Skeletal muscle tissue (tissue), 4 donors: ENCODE measurements around the gene SMC1B. TPM values are rescaled to one million over a fixed set of nuclear protein-coding genes. Genes with fewer than 3 reads are reported as not detected.
A peak's percentile ranks its signal among the peaks of the same experiment; 100 is the strongest.

Experiments
- H3K27ac ChIP-seq: one replicate; pipeline ENCODE4 v1.7.0; 2013; ENCODE audit warnings: mild to moderate bottlenecking, low read depth, low read length, inconsistent platforms
- H3K27me3 ChIP-seq, 3 donors: one replicate each; pipeline ENCODE4 v1.7.0; 2013; ENCODE audit warnings: low read length in 3 of 3; ENCODE audit not compliant: control insufficient read depth in 3 of 3, insufficient read depth in 3 of 3
- H3K36me3 ChIP-seq, 3 donors: one replicate each; pipeline ENCODE4 v1.7.0; 2013; ENCODE audit warnings: low read length in 3 of 3; ENCODE audit not compliant: control insufficient read depth in 3 of 3, insufficient read depth in 3 of 3
- H3K4me1 ChIP-seq, 3 donors: one replicate each; pipeline ENCODE4 v1.7.0; 2013; ENCODE audit warnings: low read length in 3 of 3, mild to moderate bottlenecking in 3 of 3; ENCODE audit not compliant: control insufficient read depth in 3 of 3, insufficient read depth in 3 of 3
- H3K4me3 ChIP-seq, 3 donors: one replicate each; pipeline ENCODE4 v1.7.0; 2013; ENCODE audit warnings: low read length in 3 of 3
- H3K9ac ChIP-seq, 3 donors: one replicate each; pipeline ENCODE4 v1.7.0; 2013; ENCODE audit warnings: low read length in 3 of 3, mild to moderate bottlenecking in 3 of 3, moderate library complexity in 2 of 3, low read depth in 1 of 3
- H3K9me3 ChIP-seq, 3 donors: one replicate each; pipeline ENCODE4 v1.7.0; 2013; ENCODE audit warnings: low read length in 3 of 3; ENCODE audit not compliant: control insufficient read depth in 3 of 3
- total RNA-seq: library from RNA; depleted of rRNA; stranded (reverse); fragments of >200 nt; gene quantifications from one replicate; pipeline ENCODE4 v1.2.3, GENCODE V29; 2014
- donor health status: Osteomylitis.

The SMC1B gene, protein sequence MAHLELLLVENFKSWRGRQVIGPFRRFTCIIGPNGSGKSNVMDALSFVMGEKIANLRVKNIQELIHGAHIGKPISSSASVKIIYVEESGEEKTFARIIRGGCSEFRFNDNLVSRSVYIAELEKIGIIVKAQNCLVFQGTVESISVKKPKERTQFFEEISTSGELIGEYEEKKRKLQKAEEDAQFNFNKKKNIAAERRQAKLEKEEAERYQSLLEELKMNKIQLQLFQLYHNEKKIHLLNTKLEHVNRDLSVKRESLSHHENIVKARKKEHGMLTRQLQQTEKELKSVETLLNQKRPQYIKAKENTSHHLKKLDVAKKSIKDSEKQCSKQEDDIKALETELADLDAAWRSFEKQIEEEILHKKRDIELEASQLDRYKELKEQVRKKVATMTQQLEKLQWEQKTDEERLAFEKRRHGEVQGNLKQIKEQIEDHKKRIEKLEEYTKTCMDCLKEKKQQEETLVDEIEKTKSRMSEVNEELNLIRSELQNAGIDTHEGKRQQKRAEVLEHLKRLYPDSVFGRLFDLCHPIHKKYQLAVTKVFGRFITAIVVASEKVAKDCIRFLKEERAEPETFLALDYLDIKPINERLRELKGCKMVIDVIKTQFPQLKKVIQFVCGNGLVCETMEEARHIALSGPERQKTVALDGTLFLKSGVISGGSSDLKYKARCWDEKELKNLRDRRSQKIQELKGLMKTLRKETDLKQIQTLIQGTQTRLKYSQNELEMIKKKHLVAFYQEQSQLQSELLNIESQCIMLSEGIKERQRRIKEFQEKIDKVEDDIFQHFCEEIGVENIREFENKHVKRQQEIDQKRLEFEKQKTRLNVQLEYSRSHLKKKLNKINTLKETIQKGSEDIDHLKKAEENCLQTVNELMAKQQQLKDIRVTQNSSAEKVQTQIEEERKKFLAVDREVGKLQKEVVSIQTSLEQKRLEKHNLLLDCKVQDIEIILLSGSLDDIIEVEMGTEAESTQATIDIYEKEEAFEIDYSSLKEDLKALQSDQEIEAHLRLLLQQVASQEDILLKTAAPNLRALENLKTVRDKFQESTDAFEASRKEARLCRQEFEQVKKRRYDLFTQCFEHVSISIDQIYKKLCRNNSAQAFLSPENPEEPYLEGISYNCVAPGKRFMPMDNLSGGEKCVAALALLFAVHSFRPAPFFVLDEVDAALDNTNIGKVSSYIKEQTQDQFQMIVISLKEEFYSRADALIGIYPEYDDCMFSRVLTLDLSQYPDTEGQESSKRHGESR
- total RNA-seq: under 0.01 TPM

DNA sequence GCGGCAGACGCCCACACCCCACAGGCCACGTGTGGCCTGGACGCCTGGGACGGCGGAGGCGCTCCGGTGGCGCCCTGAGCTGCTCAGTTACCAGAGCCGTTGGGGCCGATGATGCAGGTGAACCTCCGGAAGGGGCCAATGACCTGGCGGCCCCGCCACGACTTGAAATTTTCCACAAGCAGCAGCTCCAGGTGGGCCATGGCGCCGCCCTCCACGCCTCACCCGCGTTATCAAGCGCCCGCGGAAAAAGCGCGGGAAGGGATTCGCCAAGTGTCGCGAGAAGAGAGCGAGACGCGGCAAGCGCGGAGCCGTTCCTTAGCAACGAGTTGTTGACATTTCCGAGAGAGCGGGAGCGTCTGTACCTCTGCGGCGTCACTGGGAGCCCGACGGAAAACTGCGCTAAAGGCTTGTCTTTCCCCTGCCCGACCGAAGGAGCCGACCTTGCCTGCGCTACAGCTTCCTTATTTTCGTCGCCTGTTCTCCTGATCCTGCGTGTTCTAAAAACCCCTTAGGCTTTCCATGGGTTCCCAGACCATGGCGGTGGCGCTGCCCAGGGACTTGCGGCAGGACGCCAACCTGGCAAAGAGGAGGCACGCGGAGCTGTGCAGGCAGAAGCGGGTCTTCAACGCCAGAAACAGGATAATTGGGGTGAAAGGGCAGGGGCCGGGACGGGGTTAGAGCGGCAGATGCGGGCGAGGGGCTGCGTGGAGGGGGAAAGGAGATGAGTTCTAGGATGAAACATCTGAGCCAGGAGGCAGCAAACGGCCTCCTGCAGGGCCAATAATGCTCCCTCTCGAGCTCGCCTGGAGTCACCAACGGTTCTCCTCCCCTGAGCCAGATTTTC is at the start of gene SMC1B, which contains the start of gene RIBC2:
TSS of gene SMC1B (minus strand) at position 232 of the 844 bp plus-strand sequence. CDS start at position 200, 32 bp downstream.
TSS of gene RIBC2 (plus strand) at position 326 of the 844 bp plus-strand sequence. CDS start at position 520, 194 bp downstream.
- Histone ChIP-seq H3K36me3 (no peaks in the 10 kb centered on the region), H3K9ac (peak within 1 kb of the TSS; percentile 45 to 64 (median 51)), H3K27me3 (peaks cover 0 to 10% (median 5%) of the 10 kb centered on the region in 3 donors), H3K27ac (no peak within 1 kb of the TSS), H3K9me3 (no peaks in the 10 kb centered on the region), H3K4me1 (peaks cover 8 to 11% (median 9%) of the 10 kb centered on the region in 3 donors), H3K4me3 (peak within 1 kb of the TSS; percentile 66 to 78 (median 75))

DNA sequence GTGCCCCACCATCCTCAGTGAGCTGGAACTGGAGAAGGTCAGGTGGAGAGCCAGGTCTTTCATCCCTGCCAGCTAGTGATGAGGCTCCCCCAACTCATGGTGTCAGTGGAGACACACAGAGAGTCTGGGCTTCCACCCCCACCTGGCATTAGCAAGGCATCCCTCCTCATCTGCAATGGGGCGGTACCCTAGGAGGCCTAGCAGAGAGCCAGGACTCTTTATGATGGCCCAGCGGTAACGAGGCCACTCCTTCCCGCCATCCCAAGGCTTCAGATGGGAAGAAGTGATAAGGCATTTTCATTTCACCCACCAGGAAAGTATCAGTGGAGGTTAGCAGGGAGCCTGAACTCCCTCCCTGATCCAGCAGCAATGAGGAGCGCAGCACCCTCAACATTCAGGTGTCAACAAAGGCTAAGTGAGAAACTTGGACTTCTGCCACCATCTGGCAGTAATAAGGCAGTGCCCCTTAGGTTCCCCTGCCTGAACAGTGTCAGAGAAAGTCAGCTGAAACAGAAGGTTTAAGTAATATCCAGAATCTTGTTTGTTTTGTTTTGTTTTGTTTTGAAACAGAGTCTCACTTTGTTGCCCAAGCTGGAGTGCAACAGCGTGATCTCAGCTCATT is 48.7 kb upstream of the SMC1B start:
- Histone ChIP-seq H3K27me3 (peaks cover 0 to 6% (median 3%) of the 10 kb centered on the region in 3 donors), H3K9me3 (no peaks in the 10 kb centered on the region), H3K4me3 (no peak overlapping the region), H3K36me3 (no peaks in the 10 kb centered on the region), H3K27ac (no peak overlapping the region), H3K4me1 (no peaks in the 10 kb centered on the region), H3K9ac (no peak overlapping the region)

DNA sequence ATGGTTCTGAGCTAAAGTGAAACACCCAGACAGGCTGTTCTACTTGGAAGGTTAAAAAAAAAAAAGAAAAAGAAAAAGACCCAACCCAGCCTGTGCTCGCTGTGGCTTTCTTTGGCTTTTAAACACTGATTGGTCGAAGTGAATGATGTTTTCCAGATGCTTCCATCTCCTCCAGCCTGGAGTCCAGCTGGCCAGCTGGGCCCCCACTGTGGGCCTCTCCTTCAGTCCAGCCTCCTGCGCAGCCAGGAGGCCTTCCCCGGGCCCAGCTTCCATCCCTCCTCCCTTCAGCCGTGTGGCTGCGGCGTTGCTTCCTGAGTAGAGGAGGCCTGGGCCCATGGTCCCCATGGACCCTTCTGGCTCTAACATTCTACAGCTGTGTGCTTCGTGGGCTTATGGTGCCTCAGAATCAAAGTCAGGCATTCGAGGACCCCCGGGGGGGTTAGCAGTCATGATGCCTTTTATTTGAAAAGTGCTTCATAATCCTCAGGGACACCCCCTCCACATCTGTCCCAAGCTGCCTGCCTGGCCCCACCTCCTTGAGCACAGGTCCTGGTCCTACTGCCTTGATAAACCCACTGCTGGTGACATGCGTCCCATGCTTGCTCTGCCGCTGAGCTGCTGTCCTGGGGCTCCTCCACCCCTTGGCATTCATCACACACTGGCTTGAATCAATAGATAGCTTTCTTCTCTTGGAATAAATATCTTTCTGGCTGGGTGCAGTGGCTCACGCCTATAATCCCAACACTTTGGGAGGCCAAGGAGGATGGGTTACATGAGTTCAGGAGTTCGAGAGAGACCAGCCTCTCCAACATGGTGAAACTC is 47.1 kb upstream of the SMC1B start:
- Histone ChIP-seq H3K4me1 (no peaks in the 10 kb centered on the region), H3K27ac (no peak overlapping the region), H3K36me3 (no peaks in the 10 kb centered on the region)

DNA sequence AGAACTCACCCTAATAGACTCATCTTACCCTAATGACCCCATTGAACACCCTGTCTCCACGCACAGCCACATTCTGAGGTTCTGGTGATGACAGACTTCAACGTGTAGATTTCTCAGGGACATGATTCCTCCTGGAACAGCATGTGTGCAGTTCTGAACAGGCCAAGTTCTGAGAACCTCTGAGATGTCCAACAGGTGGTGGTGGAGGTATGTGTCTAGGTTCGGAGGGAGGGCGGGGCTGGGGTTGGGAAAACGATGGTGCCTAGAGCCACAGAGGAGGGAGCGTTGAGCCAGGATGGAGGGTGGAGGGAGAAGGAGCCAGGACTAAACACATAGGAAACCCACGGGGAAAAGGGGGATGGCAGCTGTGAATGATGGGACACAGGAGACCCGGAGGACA is 45.8 kb upstream of the SMC1B start:
- no peak overlapping the region for H3K9ac ChIP-seq
- peaks cover 0 to 10% (median 3%) of the 10 kb centered on the region in 3 donors for H3K27me3 ChIP-seq
- no peak overlapping the region for H3K4me3 ChIP-seq
- no peak overlapping the region for H3K27ac ChIP-seq
- H3K9me3 ChIP-seq: no peaks in the 10 kb centered on the region
- no peaks in the 10 kb centered on the region for H3K36me3 ChIP-seq
- no peaks in the 10 kb centered on the region for H3K4me1 ChIP-seq

More for the DNA sequence above, 47.1 kb upstream of the SMC1B start:
- Histone ChIP-seq H3K27me3 (peaks cover 0 to 10% (median 3%) of the 10 kb centered on the region in 3 donors), H3K9ac (no peak overlapping the region), H3K9me3 (no peaks in the 10 kb centered on the region), H3K4me3 (no peak overlapping the region)

DNA sequence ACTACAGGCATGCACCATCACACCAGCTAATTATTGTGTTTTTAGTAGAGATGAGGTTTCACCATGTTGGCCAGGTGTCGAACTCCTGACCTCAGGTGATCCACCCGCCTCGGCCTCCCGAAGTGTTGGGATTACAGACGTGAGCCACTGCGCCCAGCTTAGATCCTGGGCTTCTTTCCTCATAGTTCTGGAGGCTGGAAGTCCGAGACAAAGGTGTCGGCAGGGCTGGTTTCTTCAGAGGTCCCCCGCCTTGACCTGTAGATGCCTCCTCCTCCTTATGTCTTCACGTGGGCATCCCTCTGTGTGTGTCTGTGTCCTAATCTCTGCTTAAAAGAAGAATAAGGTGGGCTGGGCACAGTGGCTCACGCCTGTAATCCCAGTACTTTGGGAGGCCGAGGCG is 45.1 kb upstream of the SMC1B start:
- H3K27ac ChIP-seq: no peak overlapping the region
- H3K4me1 ChIP-seq: no peaks in the 10 kb centered on the region
- no peak overlapping the region for H3K4me3 ChIP-seq
- no peak overlapping the region for H3K9ac ChIP-seq
- peaks cover 0 to 10% (median 3%) of the 10 kb centered on the region in 3 donors for H3K27me3 ChIP-seq
- H3K9me3 ChIP-seq: no peaks in the 10 kb centered on the region
- H3K36me3 ChIP-seq: no peaks in the 10 kb centered on the region

DNA sequence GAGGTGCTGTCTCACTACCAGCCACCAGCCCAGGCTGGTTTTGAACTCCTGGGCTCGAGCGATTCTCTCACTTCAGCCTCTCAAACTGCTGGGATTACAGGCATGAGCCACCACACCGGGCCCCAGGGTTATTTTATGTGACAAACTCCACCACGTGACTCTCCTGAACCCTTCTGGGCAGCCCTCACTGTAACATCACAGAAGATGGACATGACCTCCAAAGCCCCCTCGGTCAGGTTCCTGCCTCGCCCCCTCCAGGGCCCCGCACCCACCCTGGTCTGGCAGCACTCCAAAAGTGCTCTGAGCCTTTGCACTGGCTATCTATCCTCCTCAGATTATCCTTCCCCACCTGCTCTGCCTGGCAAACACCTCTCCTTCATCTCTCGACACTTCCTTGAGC is 43.4 kb upstream of the SMC1B start:
- peaks cover 3 to 7% (median 4%) of the 10 kb centered on the region in 3 donors for H3K4me1 ChIP-seq

DNA sequence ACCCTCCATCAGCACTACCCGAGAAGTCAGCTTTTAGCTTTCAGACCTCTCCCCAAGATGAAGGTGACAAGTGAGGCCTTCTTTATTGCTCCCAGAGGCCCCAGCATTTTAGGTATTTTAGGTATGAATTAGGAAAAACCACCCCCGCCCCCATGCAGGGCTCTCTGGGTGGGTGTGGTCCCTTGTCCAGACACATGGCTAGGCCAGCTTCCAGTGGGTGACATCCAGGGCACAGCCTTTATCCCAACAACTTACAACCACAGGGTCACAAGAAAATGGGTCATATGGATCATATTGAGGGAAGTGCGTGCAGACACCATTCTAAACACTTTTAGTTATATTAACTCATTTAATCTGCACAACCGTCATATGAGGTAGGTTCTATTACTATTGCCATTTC is 42.2 kb upstream of the SMC1B start:
- Histone ChIP-seq H3K36me3 (no peaks in the 10 kb centered on the region), H3K4me1 (peaks cover 3 to 9% (median 4%) of the 10 kb centered on the region in 3 donors), H3K9me3 (no peaks in the 10 kb centered on the region), H3K4me3 (no peak overlapping the region), H3K27me3 (peaks cover 0 to 17% (median 3%) of the 10 kb centered on the region in 3 donors), H3K27ac (no peak overlapping the region), H3K9ac (no peak overlapping the region)

More for the DNA sequence above, 43.4 kb upstream of the SMC1B start:
- no peaks in the 10 kb centered on the region for H3K9me3 ChIP-seq
- peaks cover 0 to 17% (median 3%) of the 10 kb centered on the region in 3 donors for H3K27me3 ChIP-seq
- H3K36me3 ChIP-seq: no peaks in the 10 kb centered on the region
- H3K9ac ChIP-seq: no peak overlapping the region
- H3K27ac ChIP-seq: no peak overlapping the region
- H3K4me3 ChIP-seq: no peak overlapping the region

DNA sequence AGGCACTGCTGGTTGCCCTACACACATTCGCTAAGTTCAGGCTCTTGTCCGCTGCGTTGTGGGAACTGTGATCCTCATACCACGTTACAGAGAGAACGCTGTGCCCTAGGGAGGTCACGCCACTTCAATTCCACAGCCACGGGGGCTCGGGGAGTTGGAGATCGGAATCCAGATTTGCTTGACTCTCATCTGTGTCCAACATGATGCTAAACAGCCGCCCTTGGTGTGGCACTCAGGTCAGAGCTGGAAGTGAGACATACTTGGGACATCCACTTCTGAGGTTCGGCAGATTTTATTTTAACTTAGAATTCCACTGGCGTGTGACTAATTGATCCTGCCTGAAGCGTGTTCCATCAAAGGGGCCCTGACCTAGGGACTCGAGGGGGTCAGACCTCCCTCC is 41.8 kb upstream of the SMC1B start:
- Histone ChIP-seq H3K4me3 (no peak overlapping the region), H3K27ac (no peak overlapping the region), H3K4me1 (peaks cover 3 to 9% (median 7%) of the 10 kb centered on the region in 3 donors), H3K9me3 (no peaks in the 10 kb centered on the region), H3K9ac (no peak overlapping the region), H3K36me3 (no peaks in the 10 kb centered on the region), H3K27me3 (peaks cover 0 to 17% (median 3%) of the 10 kb centered on the region in 3 donors)
